Measurements from ENCODE around the gene P2RY2. TPM values are rescaled to one million over a fixed set of nuclear protein-coding genes. Genes with fewer than 3 reads are reported as not detected.

The P2RY2 gene
- total and polyA plus RNA-seq, 9 of the 15 experiments (the other 6 are each of a cell fraction or from before 2014, with no cell fraction given) = not detected

DNA sequence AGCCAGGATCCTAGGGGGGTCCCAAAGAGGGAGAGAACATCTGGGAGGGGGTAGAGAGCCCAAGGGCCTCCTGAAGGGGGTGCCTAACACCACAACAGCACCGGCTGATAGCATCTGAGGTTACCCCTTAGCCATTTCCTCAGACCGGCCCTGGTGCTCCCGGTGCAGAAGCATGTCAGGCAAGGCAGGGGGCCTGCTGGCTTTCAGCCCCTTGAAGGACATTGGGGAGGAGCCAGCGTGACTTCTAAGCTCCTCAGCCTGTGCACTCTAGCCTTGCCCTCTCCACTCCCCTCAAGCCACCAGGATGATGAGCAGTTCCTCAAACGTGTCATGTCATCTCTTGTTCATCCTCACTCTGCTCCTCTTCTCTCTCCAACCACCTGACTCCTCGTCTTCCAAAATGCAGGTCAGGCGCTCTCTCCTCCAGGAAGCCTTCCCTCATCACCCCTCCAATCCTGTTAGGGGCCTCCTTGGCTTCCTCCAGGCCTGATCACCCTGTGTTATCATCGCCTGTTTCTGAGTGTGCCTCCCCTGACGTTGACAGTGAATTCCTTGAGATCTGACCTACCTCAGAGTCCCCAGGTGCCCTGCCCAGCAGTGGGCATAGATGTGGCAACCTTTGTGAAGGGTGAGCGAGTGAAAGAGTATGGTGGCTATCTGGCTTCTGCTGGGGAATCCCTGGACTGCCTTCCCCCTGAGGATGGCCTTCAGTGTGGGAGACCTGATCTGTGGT is 6.1 kb downstream of the P2RY2 start:
- no TSS peak for BruUV-seq (replicated peaks)
- no peak; the same call in 1 of the 3 replicates for ATAC-seq

DNA sequence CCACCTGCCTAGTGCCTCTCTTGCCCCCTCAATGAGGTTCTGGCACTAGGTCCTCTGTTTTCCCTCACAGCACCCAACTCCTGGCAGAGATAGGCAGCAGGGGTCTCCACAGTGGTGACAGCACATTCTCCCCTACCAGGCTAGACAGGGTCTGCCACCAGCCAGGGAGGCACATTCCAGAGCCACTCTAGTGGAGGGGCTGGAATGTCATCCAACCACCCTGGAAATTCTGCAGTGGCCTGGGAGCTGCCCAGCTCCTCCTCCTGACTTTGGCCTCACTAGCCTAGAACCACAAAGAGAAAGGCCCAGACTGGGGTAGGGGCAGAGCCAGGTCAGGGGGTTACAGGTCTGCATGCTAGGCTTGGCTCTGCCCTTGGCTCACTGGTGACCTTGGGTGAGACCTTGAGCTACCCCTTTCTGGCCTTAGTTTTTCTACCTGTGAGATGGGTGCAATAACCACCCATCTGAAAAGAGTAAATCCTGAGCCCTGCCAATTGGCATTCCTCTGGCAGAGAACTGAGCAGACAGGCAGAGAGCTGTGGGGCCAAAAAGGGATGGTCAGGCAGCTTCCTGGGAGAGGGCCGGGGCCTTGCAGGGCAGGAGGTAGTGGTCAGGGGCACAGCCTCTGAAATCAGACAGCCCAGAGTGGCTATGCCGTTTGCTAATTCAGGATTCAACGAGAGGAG is 7.1 kb downstream of the P2RY2 start:
- H2AFZ ChIP-seq (ENCODE audit: low read depth, low read length) = no peak overlapping the region
- no peak overlapping the region for H3K9ac ChIP-seq (ENCODE audit: insufficient read depth in 1 of 2, low read depth in 2 of 2, low read length in 2 of 2)
- H3K27me3 ChIP-seq (ENCODE audit: control insufficient read depth in 2 of 2, insufficient read depth in 2 of 2, low read length in 2 of 2) = peaks cover 2 to 48% of the 10 kb centered on the region in 2 experiments; a peak in 4 of 5 replicates
- intact Hi-C loops (cut with micrococcal nuclease) (no loop called here), in situ Hi-C loops (cut with MboI) (no loop called here)
- BruUV-seq (replicated peaks) = no TSS peak
- CTCF ChIA-PET (ENCODE audit: low intra/inter-chr PET ratio) = no interaction called here
- FAIRE-seq (no peak), DNase-seq (ENCODE audit: extremely low read depth in 1 of 4, low spot score in 3 of 4) (no peak), ATAC-seq (no peak)
- H4K20me1 ChIP-seq (replicated peaks; ENCODE audit: control insufficient read depth, insufficient read depth, low read length) = peaks cover 4% of the 10 kb centered on the region; the same call in 1 of the 2 replicates
- no peaks in the 10 kb centered on the region; a peak in 1 of 5 replicates for H3K4me1 ChIP-seq (replicated peaks in 1 of 2; ENCODE audit: control insufficient read depth in 2 of 2, insufficient read depth in 2 of 2, low read length in 2 of 2)
- WGBS (ENCODE audit: insufficient coverage, low coverage, missing lambda C conversion rate) = 0% methylated on average over 3 of the region's 3 CpGs
- POLR2A ChIA-PET = interaction anchor here (0.5 to 0.8 kb wide), 3 partner anchors 12 to 581 kb away, joined by 3 to 4 read pairs (median 4); no protein-coding TSS in a partner anchor
- no peaks in the 10 kb centered on the region for H3K79me2 ChIP-seq (ENCODE audit: control insufficient read depth, insufficient read depth, low read length)
- H3K36me3 ChIP-seq (ENCODE audit: control insufficient read depth, insufficient read depth, low read length) = no peaks in the 10 kb centered on the region
- no peak overlapping the region for H3K4me2 ChIP-seq (ENCODE audit: insufficient read depth, low read length)
- H3K9me3 ChIP-seq (replicated peaks; ENCODE audit: control insufficient read depth, insufficient read depth, low read depth, low read length) = no peaks in the 10 kb centered on the region
- no peak overlapping the region for H3K4me3 ChIP-seq
- H3K27ac ChIP-seq (ENCODE audit: extremely low read depth, low read depth, low read length) = no peak overlapping the region
- H3K9me1 ChIP-seq (ENCODE audit: control insufficient read depth, insufficient read depth, low read length) = peaks cover 5% of the 10 kb centered on the region
- TF ChIP-seq ADNP (tag; IDR thresholded peaks at IDR 0.05) (peak; percentile 59; the same call in 1 of the 2 replicates), SPI1 (IDR thresholded peaks at IDR 0.05; ENCODE audit: borderline replicate concordance, low read depth, low read length) (no peak), ESRRA (IDR thresholded peaks at IDR 0.05; ENCODE audit: borderline replicate concordance, low read depth) (peak; percentile 90), ZNF778 (CRISPR knock-in tag; IDR thresholded peaks at IDR 0.05) (no peak), RBM25 (IDR thresholded peaks at IDR 0.05; ENCODE audit: low read depth, low read length, severe bottlenecking) (peak; percentile 52), CREB3L1 (IDR thresholded peaks at IDR 0.05; ENCODE audit: borderline replicate concordance, low read depth) (no peak), HMGXB4 (CRISPR knock-in tag; IDR thresholded peaks at IDR 0.05) (no peak), SRSF3 (IDR thresholded peaks at IDR 0.05; ENCODE audit: insufficient read depth, low read length) (no peak)

More for the DNA sequence above, 6.1 kb downstream of the P2RY2 start:
- FAIRE-seq (no peak), DNase-seq (ENCODE audit: extremely low read depth in 1 of 4, low spot score in 3 of 4) (peak in 1 of 4 experiments; percentile 28)
- Histone ChIP-seq H3K4me2 (ENCODE audit: insufficient read depth, low read length) (no peak overlapping the region), H3K9ac (ENCODE audit: insufficient read depth in 1 of 2, low read depth in 2 of 2, low read length in 2 of 2) (no peak overlapping the region; a peak in 1 of 4 replicates), H2AFZ (ENCODE audit: low read depth, low read length) (no peak overlapping the region), H3K9me1 (ENCODE audit: control insufficient read depth, insufficient read depth, low read length) (peaks cover 5% of the 10 kb centered on the region), H3K79me2 (ENCODE audit: control insufficient read depth, insufficient read depth, low read length) (no peaks in the 10 kb centered on the region), H3K27ac (ENCODE audit: extremely low read depth, low read depth, low read length) (no peak overlapping the region), H3K36me3 (ENCODE audit: control insufficient read depth, insufficient read depth, low read length) (no peaks in the 10 kb centered on the region), H4K20me1 (replicated peaks; ENCODE audit: control insufficient read depth, insufficient read depth, low read length) (0 out of 2 replicates have a peak, but pooled peaks cover 4% of the 10 kb centered on the region), H3K27me3 (ENCODE audit: control insufficient read depth in 2 of 2, insufficient read depth in 2 of 2, low read length in 2 of 2) (peaks cover 2 to 43% of the 10 kb centered on the region in 2 experiments; a peak in 4 of 5 replicates), H3K4me3 (no peak overlapping the region), H3K9me3 (replicated peaks; ENCODE audit: control insufficient read depth, insufficient read depth, low read depth, low read length) (no peaks in the 10 kb centered on the region), H3K4me1 (replicated peaks in 1 of 2; ENCODE audit: control insufficient read depth in 2 of 2, insufficient read depth in 2 of 2, low read length in 2 of 2) (no peaks in the 10 kb centered on the region; a peak in 1 of 5 replicates)
- POLR2A ChIA-PET = interaction anchor here (0.6 kb wide), 1 partner anchor 41 kb away, joined by 3 read pairs; no protein-coding TSS in a partner anchor
- in situ Hi-C loops (cut with MboI) = no loop called here
- WGBS (ENCODE audit: insufficient coverage, low coverage, missing lambda C conversion rate) = 4% methylated on average over 10 of the region's 10 CpGs
- intact Hi-C loops (cut with micrococcal nuclease) = no loop called here
- CTCF ChIA-PET (ENCODE audit: low intra/inter-chr PET ratio) = no interaction called here
- TF ChIP-seq ZNF253 (CRISPR knock-in tag; conservative IDR thresholded peaks at IDR 0.05) (no peak), ZFP36 (IDR thresholded peaks at IDR 0.05; ENCODE audit: low read depth, low read length, partially characterized antibody) (peak; percentile 69), MAZ (CRISPR knock-in tag; conservative IDR thresholded peaks at IDR 0.05 in 1 of 2, IDR thresholded peaks at IDR 0.05 in 1 of 2) (no peak)

Measured in K562 (cell line).